Activated naive CD4-positive, alpha-beta T cell (primary cell): Measurements from ENCODE around the gene MED12L.

Experiments used
- DNase-seq, 4 experiments: peaks; one replicate each; lab custom pipeline; 2025; lab: John Stamatoyannopoulos, UW

Gene MED12L

GRCh38 chr3:151459358-151459757 lies 373.9 kb downstream of the MED12L start:
- DNase-seq = no peak

- no peak for DNase-seq
These were observed 374.8 kb downstream of the MED12L start for GRCh38 chr3:151460228-151460627.

- DNase-seq = no peak
These were observed 375.4 kb downstream of the MED12L start, which contains the start of gene IGSF10 for GRCh38 chr3:151460774-151461450. Gene IGSF10 (minus strand): TSS chr3:151461061. CDS start chr3:151458709, 2,352 bp downstream.

- DNase-seq = no peak
These were observed 376.9 kb downstream of the MED12L start for GRCh38 chr3:151462278-151462780.

GRCh38 chr3:151462991-151463390 lies 377.5 kb downstream of the MED12L start:
- DNase-seq = no peak

- no peak for DNase-seq
These were observed 381.6 kb downstream of the MED12L start for GRCh38 chr3:151467069-151467468.

GRCh38 chr3:151468284-151468917 lies 382.9 kb downstream of the MED12L start:
- no peak for DNase-seq

- no peak for DNase-seq
These were observed 391.0 kb downstream of the MED12L start for GRCh38 chr3:151476344-151477018.

GRCh38 chr3:151477591-151478334 lies 392.3 kb downstream of the MED12L start:
- DNase-seq = no peak

GRCh38 chr3:151478335-151478697 lies 392.9 kb downstream of the MED12L start:
- DNase-seq = no peak

GRCh38 chr3:151479452-151479851 lies 394.0 kb downstream of the MED12L start:
- DNase-seq = no peak

GRCh38 chr3:151480492-151480891 lies 395.0 kb downstream of the MED12L start:
- DNase-seq = no peak

GRCh38 chr3:151483488-151483887 lies 398.0 kb downstream of the MED12L start:
- no peak for DNase-seq

- no peak for DNase-seq
These were observed 398.6 kb downstream of the MED12L start for GRCh38 chr3:151483961-151484520.
